Smooth muscle cell of the brain vasculature (primary cell): ENCODE data around the gene MCM10.
A peak's percentile ranks its signal among the peaks of the same experiment; 100 is the strongest.

Experiments
- DNase-seq: peaks from one replicate; pipeline ENCODE4 v3.0.0-alpha.2; 2012; ENCODE audit warnings: low read depth, low spot score

The MCM10 gene

GRCh38 chr10:13165177-13165576 is 3.8 kb downstream of the MCM10 start:
- no peak for DNase-seq

DNA sequence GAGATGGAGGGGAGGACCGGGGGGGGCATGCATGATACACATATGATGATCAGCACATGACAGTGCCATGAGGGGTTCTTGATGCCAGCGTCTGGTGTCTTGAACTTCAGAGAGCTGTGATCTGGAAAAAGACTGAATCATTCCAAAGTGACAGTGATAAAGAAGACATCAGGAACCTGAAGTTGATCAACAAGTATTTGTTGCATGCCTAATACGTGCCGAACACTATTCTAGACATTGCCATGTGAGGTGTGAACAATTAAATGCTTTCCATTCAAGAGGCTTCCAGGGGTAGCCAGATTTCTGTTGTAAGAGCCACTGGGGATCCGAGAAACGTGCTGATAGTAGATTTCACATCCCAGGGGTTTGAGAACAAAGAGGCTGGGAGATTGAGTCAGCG is 6.2 kb downstream of the MCM10 start:
- DNase-seq = no peak

DNA sequence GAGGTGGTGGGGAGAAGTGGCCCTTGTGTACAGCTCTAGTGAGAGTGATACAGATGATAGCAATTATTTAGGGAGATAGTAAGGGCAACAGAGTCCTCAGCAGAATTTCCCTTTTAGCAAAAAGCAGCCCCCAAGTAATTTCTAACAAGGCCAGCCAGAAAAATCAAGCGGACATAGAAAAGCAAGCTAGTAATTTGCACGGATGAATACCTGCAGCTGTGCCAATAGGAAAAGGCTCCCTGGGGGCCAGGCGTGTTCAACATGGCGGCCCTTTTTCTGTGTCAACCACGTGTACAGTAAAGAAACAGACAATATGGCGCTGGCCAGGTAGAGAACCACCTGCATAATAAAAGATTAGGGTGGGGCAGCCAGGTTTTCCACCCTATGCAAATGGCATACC is 7.4 kb downstream of the MCM10 start:
- no peak for DNase-seq

DNA sequence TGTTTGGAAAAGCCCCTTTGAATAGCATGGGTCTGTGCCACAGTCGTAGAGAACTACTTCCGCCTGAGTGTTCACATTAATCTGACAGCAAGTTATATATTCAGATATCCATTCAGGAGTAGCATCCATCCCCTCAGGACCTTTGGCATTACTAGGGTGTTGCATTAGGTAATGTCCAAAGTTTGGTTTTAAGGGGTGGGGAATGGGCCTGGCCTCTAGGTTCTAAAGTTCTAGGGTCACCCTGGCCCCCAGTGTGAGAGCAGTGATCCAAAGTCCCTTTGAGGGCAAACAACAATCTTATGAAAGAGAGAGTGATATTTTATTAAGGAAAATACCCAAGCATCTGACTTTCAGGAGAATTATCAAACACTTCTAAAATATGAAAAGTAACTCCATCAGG is 12.3 kb downstream of the MCM10 start:
- DNase-seq = no peak

DNA sequence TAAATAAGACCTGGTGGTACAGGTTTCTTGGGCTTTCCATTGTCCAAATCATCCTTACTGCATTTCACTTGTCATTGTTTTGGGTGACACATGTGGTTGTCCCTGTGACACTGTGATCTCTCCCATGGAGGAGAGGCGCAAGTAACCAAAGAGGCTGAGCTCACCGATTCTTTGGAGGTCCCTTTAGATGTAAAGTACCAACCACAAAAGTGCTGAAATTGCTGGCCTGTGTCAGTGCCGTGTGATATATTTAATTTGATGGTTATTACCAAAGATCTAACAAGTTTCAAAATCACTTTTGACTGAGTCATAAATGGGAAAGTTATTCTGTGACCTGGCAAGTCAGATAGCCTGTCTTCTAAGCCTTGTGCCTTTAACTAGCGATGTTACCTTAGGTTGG is 19.4 kb downstream of the MCM10 start:
- no peak for DNase-seq

DNA sequence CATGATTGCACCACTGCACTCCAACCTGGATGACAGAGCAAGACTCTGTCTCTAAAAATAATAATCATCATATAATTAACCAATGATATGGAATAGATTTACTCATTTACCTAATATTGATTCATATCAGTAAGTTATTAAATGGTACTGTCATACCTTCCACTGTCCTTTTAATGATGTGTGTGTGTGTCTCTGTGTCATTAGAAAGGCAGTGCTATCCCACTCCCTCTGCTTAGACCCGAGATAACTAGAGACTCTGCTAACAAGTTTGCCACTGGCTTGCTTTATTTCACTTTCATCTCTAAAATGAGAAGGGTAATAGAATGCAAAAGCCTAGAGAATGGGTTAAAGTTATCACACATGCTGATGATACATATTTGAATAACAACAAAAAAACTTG is 21.1 kb downstream of the MCM10 start:
- DNase-seq = no peak

DNA sequence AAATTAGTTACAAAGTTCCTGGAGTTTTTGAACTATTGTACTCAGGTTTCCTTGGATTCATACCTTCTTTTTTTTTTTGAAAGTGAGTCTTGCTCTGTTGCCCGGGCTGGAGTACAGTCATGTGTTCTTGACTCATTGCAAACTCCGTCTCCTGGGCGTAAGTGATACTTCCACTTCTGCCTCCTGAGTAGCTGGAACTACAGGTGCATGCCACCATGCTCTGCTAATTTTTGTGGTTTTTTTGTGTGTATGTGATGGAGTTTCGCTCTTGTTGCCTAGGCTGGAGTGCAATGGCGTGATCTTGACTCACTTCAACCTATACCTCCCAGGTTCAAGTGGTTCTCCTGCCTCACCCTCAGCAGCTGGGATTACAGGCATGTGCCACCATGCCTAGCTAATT is 22.3 kb downstream of the MCM10 start:
- no peak for DNase-seq

DNA sequence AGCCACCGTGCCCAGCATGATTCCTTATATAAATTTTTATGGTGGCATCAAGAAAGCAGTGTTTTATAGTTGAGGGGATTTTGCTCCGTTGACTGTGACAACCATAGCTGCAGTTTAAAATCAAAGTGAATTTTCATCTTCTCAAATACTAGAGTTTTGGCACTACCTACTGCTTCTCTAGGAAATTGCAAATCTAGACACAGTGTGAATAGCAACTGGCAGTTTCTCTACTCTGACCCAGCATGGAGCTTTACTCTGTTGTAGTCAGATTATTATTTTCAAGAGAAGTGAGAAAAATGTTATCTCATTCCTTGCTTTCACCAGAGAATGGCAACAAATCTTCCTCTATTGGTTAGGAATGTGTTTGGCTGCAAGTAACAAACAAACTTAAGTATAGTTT is 22.9 kb downstream of the MCM10 start:
- DNase-seq = no peak

DNA sequence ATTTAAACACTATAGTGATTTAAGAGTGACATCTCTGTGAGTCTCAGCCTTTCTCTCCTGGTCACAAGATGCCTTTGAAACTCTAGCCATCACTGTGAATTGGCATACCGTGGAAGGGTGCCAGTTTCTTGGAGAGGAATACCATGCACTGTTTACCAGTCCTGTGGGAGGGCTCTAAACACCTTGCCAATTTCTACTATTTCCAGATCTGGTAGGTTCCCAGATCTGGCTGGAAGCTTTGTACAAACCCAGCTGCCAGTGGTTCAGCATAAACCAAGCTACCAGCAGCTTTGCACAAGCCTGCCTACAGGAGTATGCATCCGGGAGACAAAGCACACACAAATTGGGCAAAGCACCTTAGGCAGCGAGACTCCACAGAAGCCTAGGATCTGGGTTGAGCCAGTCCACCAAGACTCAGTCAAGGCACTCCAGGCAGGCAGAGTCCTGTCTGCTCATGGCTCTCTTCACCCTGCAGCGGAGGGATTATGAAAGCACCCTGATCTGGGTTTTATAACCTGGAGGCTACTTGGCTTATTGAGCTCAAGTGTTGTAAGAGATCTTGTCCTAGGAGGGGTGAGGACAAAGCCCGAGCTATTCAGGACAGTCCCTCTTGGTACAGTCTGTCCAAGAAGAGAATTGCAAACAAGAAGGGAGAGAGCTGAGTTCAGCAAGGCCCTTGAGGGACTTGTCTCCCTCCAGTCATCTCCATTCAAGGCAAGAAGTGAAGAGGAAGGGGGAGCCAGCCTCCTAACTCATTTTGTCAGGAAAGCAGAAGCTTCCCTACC is 23.6 kb downstream of the MCM10 start:
- no peak for DNase-seq

GRCh38 chr10:13187135-13187534 is 25.8 kb downstream of the MCM10 start:
- DNase-seq = no peak

DNA sequence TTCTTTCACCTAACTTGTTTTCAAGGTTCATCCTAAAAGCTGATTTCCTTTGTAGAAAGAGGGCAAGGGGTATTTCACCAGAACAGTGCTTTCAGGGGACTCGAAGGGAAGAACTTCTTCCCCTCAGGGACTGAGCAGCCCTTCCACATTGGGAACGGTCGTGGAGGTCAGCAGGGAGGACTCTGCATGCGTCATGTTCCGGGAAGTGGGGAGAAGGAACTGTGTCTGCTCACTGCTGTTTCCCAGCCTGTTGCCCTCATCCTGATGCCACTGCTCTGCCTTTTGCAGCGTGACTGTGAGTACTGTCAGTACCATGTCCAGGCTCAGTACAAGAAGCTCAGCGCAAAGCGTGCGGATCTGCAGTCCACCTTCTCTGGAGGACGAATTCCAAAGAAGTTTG is 27.2 kb downstream of the MCM10 start:
- no peak for DNase-seq

GRCh38 chr10:13189961-13190360 is 28.6 kb downstream of the MCM10 start:
- DNase-seq = no peak

GRCh38 chr10:13190816-13191215 is 29.5 kb downstream of the MCM10 start:
- DNase-seq = no peak

GRCh38 chr10:13191362-13191761 is 30.0 kb downstream of the MCM10 start:
- no peak for DNase-seq

GRCh38 chr10:13193637-13194036 is 32.3 kb downstream of the MCM10 start:
- DNase-seq = no peak

- DNase-seq = no peak
Measured at GRCh38 chr10:13195016-13195415, 33.7 kb downstream of the MCM10 start.

DNA sequence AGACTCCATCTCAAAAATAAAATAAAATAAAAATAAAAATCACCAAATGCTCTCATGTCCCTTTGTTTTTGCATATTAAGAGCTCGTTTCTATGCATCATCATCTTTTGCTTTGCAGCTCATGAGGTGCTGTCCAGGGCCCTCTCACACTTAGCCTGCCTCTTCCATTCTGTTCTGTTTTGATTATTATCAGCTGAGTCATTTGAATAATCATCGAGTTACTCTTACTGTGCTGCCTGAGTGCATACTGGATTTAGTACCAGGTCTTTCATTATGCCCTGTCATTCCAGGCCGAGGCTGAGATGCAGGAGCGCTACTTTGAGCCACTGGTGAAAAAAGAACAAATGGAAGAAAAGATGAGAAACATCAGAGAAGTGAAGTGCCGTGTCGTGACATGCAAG is 39.8 kb downstream of the MCM10 start:
- DNase-seq = no peak

DNA sequence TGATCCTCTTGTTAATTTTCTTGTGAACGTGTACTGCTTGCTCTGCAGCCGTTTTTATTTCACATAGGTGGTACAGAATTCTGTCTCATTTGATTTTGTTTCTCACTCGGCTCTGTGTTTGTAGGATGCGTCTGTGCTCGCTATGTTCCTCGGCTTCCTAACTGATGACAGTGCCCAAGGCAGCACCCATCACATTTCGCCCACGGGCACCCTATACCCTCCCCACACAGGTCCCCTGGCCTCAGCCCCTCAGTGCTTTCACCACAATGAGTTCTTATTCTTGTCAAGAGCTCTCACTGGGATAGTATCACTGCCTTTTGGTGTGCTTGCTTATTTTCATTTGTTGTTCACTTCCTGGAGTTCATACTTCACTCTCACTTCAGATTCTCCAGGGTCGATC is 44.7 kb downstream of the MCM10 start:
- no peak for DNase-seq

DNA sequence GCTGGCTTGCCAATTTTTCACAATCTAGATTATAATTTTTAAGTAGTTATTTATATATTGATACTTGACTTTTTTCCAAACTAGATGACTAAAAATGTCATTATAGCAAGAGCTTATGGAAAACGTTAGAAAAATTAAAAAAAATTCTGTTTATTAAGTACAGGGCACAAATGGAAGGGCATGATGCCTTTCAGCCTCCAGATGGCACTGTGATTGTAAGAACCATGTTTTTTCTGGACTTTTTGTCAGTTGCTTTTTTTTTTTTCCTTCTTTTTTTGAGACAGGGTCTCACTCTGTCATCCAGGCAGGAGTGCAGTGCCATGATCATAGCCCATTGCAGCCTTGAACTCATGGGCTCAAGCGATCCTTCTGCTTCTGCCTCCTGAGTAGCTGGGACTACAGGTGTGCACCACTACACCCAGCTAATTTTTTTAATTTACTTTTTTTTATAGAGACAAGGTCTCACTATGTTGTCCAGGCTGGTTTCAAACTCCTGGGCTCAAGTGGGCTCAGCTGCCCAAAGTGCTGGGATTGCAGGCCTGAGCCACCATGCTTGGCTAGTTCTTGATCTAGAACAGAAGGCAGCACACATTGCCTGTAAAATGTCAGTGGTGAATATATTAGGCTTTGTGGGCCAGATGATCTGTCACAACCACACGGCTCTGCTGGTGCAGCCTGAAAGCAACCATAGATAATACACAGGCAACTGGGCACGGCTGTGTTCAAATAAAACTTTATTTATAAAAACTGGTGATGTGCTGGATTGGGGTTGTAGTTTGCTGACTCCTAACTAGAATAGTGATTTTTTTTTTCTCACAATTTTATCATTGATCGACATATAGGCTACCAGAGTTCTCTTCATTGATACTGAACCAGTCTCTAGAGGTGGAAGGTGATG is 45.4 kb downstream of the MCM10 start:
- DNase-seq = peak; percentile 29

- no peak for DNase-seq
Measured at GRCh38 chr10:13213163-13213562, 51.8 kb downstream of the MCM10 start.

DNA sequence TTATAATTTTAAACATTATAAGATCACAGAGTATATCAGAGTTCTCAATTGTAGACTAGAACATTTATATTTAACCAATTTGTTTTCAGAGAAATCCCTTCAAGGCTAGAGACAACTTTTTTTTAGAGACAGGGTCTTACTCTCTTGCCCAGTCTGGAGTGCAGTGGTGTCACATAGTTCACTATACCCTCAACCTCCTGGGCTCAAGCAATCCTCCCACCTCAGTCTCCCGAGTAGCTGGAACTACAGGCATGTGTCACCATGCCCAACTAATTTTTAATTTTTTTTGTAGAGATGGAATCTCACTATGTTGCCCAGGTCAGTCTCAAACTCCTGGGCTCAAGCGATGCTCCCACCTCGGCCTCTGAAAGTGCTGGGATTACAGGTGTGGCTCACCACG is 57.5 kb downstream of the MCM10 start:
- DNase-seq = no peak

DNA sequence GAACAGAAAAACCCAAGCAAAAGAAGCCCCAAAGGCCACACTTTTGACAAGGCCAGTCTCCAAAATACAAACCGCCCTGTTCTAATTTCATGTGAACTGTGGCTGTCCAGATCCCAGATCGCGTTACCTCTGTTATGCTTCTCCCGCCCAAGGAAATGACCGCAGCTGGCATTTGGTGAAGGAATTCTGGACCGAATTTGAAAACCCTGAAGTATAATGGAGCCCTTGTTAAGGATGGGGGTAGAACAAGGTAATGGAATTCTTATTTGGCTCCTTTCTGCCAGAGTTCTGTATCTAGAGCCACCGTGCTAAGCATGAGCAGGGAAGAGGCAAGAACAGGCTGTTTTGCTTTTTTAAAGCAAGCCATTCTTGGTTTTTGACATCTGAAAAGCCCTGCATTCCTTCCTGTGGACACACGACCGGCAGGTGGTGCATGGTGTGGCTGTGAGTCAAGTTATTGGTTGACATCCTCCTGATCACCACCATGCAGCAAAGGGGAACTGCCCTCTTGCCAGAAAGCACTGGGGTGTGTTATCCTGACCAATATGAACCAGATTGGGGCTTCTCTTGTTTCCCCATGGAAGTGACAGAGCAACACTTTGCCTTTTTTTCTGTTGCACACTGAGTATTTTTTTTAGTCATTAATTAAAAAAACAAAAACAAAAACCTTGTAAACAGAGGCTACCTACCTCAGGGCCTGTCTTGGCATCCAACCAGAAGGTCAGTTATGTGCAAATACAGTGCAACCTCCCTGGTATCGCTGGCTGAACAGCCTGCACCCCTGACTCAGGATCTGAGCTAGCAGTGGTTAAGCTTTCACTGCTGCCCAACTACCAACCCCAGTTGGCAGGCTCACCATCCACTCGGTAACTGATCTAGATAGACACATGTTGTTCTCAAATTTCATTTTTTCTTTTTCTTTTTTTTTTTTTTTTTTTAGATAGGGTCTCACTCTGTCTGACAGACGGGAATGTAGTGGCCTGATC is 58.6 kb downstream of the MCM10 start:
- DNase-seq = no peak
